Tibial nerve (tissue), 4 donors: ENCODE measurements around the gene ZBTB20. TPM values are rescaled to one million over a fixed set of nuclear protein-coding genes. Genes with fewer than 3 reads are reported as not detected.
A peak's percentile ranks its signal among the peaks of the same experiment; 100 is the strongest.

Source experiments
- DNase-seq, 2 donors: peaks; one replicate each; pipeline ENCODE4 v3.0.0-alpha.2; 2019; ENCODE audit warnings: low spot score in 2 of 2
- H3K27ac ChIP-seq, 4 donors: fragments of 200-600 bp; sonication (generic) in 3 of 4; one replicate each; pipeline ENCODE4 v1.5.1; 2017 to 2019; ENCODE audit warnings: mild to moderate bottlenecking in 1 of 4
- H3K27me3 ChIP-seq, 2 donors: fragments of 200-600 bp; sonication (generic) in 1 of 2; one replicate each; pipeline versions ENCODE4 v1.5.1 to v1.6.0; 2017 to 2019
- H3K36me3 ChIP-seq, 3 donors: fragments of 200-600 bp; sonication (generic); one replicate each; pipeline ENCODE4 v1.5.1; 2018 to 2019
- H3K4me1 ChIP-seq, 4 donors: fragments of 200-600 bp; sonication (generic) in 3 of 4; one replicate each; pipeline ENCODE4 v1.5.1; 2017 to 2019
- H3K4me3 ChIP-seq, 4 donors: fragments of 200-600 bp; sonication (generic) in 3 of 4; one replicate each; pipeline ENCODE4 v1.5.1; 2017 to 2019; ENCODE audit warnings: mild to moderate bottlenecking in 1 of 4, moderate library complexity in 1 of 4
- H3K9me3 ChIP-seq, 4 donors: fragments of 200-600 bp; sonication (generic) in 3 of 4; one replicate each; pipeline ENCODE4 v1.5.1; 2017 to 2019
- EP300 ChIP-seq, 2 donors: sonication (generic); formaldehyde crosslinking; IDR thresholded peaks; one replicate each; pipeline ENCODE4 v1.6.1; 2017; ENCODE audit warnings: antibody characterized with exemption in 2 of 2, mild to moderate bottlenecking in 1 of 2
- POLR2A ChIP-seq, 2 donors: fragments of 450-650 bp; IDR thresholded peaks; one replicate each; pipeline ENCODE4 v1.6.1; 2017; ENCODE audit warnings: antibody characterized with exemption in 2 of 2, mild to moderate bottlenecking in 2 of 2, moderate library complexity in 2 of 2
- WGBS, 2 donors: methylation state at CpG; one replicate each; pipeline ENCODE4 v1.1.5; 2018; 5-methylcytosine and 5-hydroxymethylcytosine counted together
- total RNA-seq, 4 donors: library from RNA; depleted of rRNA; stranded (reverse); fragments of >200 nt; gene quantifications; one replicate each; pipeline ENCODE4 v1.1.0, GENCODE V29; 2016
- TF ChIP-seq, protein P1 (sequence below), 5 experiments: fragments of 200-600 bp in 3 of 5; fragments of 450-650 bp in 2 of 5; sonication (generic) in 3 of 5; IDR thresholded peaks; one replicate each; pipeline ENCODE4 v1.5.1; 2016 to 2019; ENCODE audit warnings: antibody characterized with exemption in 5 of 5, mild to moderate bottlenecking in 3 of 5, moderate library complexity in 2 of 5

The ZBTB20 gene
- total RNA-seq, 4 donors from 2014 or later = 63.3 to 127 (median 102) TPM

DNA sequence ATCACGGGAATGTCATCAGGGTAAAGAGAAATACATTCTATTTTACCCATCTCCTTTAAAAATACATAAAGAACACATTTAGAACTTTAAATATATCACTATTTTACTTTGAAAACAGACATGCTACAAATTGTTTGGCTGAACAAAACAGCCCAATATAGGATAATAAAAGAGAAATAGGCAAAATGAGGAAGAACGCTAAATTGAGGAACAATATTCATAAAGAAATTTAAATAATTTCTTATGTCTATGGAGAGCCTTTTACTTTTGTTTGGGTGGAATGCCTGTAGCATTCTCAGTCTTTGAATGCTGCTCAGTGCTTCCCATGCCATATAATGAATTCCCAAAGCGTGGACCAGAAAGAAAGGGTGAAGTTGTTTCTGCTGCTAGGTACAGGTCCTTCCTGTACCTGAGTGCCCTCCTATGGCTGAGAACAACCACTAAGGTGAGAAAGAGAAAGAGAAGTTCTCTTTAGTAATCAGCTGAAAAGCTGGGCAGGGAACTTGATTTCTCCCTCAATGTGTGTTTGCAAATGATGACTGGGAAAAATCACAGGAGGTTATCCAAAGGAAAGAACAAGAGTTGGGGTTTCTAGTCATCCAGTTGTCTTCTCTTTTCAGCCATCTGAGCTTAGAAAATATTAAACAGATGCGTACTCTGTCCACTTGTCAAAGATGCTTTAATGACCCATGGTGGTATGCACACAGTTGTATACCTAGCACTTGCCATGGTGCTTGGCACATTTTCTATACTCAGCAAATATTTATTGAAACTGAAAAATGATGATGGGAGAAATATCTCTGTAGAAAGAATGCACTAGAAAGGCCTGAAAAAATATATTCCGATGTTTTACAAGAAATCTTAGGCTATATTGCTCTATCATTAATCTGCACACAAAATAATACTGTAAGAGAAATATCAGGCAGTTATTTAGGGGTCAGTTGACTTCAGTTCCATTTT lies 448.7 kb downstream of the ZBTB20 start:
- Histone ChIP-seq H3K4me3 (no peak overlapping the region), H3K27ac (no peak overlapping the region), H3K4me1 (peaks cover 0 to 24% (median 3%) of the 10 kb centered on the region in 4 donors), H3K36me3 (no peaks in the 10 kb centered on the region), H3K9me3 (no peaks in the 10 kb centered on the region), H3K27me3 (no peaks in the 10 kb centered on the region)
- no peak for DNase-seq
- WGBS, 2 donors = 70 to 86% methylated on average over 5 of the region's 5 CpGs
- TF ChIP-seq POLR2A (IDR thresholded peaks at IDR 0.05) = no peak
- TF ChIP-seq EP300 (IDR thresholded peaks at IDR 0.05) = no peak
- TF ChIP-seq, protein P1, sequence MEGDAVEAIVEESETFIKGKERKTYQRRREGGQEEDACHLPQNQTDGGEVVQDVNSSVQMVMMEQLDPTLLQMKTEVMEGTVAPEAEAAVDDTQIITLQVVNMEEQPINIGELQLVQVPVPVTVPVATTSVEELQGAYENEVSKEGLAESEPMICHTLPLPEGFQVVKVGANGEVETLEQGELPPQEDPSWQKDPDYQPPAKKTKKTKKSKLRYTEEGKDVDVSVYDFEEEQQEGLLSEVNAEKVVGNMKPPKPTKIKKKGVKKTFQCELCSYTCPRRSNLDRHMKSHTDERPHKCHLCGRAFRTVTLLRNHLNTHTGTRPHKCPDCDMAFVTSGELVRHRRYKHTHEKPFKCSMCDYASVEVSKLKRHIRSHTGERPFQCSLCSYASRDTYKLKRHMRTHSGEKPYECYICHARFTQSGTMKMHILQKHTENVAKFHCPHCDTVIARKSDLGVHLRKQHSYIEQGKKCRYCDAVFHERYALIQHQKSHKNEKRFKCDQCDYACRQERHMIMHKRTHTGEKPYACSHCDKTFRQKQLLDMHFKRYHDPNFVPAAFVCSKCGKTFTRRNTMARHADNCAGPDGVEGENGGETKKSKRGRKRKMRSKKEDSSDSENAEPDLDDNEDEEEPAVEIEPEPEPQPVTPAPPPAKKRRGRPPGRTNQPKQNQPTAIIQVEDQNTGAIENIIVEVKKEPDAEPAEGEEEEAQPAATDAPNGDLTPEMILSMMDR (IDR thresholded peaks at IDR 0.05) = no peak

DNA sequence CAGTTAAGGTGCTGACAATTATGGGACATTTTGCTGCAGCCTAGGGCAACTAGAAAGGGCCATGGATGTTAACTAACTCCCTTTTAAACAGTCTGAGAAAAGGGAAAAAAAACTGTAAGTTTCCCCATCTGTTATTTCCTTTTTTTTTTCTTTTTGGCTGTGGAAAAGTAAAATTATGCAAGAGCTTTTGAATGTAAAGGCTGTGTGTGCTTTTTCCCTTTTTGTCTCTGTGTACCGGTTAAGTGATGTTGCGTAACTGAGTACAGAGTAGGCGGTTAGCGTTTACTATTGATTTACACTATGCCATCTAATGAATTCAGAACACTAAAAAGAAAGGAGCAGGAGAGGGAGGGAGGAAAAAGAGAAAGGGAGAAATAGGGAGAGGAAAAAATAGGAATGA lies 449.7 kb downstream of the ZBTB20 start:
- Histone ChIP-seq H3K4me1 (peaks cover 0 to 22% (median 3%) of the 10 kb centered on the region in 4 donors), H3K27me3 (no peaks in the 10 kb centered on the region), H3K9me3 (no peaks in the 10 kb centered on the region), H3K36me3 (peaks cover 0 to 5% (median 0%) of the 10 kb centered on the region in 3 donors), H3K4me3 (no peak overlapping the region), H3K27ac (no peak overlapping the region)
- peak in 1 of 2 donors; percentile 65 for TF ChIP-seq EP300 (IDR thresholded peaks at IDR 0.05)
- TF ChIP-seq, protein P1 (IDR thresholded peaks at IDR 0.05) = no peak
- no peak for DNase-seq
- WGBS, 2 donors = 40 to 54% methylated on average over 4 of the region's 4 CpGs

DNA sequence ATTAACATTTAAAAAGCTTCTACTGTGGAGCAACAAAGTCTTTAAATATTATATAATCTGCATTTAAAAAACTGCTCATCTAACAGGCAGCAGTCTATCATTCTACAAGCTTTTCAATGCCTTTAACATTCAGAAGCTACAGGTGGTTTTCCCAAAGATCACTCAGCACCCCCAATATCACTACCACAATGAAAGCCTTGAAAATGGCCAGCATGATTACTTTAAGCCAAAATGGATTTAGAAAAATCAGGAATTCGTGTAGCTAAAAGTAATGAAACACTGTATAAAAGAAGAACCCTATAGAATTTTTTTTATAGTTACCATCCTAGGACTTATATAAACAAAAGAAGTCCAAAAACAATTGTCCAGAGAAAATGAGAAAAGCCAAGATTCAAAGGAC lies 452.8 kb downstream of the ZBTB20 start:
- no peaks in the 10 kb centered on the region for H3K27me3 ChIP-seq
- H3K4me1 ChIP-seq = peaks cover 0 to 27% (median 3%) of the 10 kb centered on the region in 4 donors
- H3K4me3 ChIP-seq = no peak overlapping the region
- TF ChIP-seq, protein P1 (IDR thresholded peaks at IDR 0.05) = no peak
- TF ChIP-seq POLR2A (IDR thresholded peaks at IDR 0.05) = no peak
- no peak for TF ChIP-seq EP300 (IDR thresholded peaks at IDR 0.05)
- H3K27ac ChIP-seq = no peak overlapping the region
- H3K36me3 ChIP-seq = peaks cover 0 to 5% (median 0%) of the 10 kb centered on the region in 3 donors
- DNase-seq = no peak
- no peaks in the 10 kb centered on the region for H3K9me3 ChIP-seq
- WGBS, 2 donors = 95 to 97% methylated on average over 1 of the region's 1 CpG

DNA sequence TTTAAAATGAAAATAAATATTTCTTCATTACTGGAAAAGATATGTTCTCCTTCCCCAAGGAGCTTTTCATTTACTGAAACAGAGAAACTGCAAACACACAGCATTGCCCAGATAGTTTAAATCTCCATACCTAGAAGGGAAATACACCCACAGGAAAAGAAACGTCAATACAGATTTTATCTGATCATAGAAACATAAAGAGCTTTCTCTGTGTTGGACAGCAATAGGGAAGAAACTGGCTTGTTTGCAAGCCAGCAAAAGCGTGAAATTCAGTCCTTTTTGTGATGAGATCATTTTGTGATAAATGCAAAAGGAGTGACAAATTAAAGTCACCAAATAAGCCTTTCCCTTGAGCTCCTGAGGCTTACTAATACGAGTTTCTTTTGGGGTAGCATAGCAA lies 455.2 kb downstream of the ZBTB20 start:
- no peak overlapping the region for H3K27ac ChIP-seq
- no peaks in the 10 kb centered on the region for H3K9me3 ChIP-seq
- DNase-seq = no peak
- TF ChIP-seq EP300 (IDR thresholded peaks at IDR 0.05) (no peak), POLR2A (IDR thresholded peaks at IDR 0.05) (no peak)
- TF ChIP-seq, protein P1 (IDR thresholded peaks at IDR 0.05) = no peak
- no peak overlapping the region for H3K4me3 ChIP-seq
- peaks cover 0 to 27% (median 3%) of the 10 kb centered on the region in 4 donors for H3K4me1 ChIP-seq
- no peaks in the 10 kb centered on the region for H3K27me3 ChIP-seq
- H3K36me3 ChIP-seq = peaks cover 0 to 5% (median 0%) of the 10 kb centered on the region in 3 donors
- 53 to 63% methylated on average over 3 of the region's 3 CpGs for WGBS, 2 donors

DNA sequence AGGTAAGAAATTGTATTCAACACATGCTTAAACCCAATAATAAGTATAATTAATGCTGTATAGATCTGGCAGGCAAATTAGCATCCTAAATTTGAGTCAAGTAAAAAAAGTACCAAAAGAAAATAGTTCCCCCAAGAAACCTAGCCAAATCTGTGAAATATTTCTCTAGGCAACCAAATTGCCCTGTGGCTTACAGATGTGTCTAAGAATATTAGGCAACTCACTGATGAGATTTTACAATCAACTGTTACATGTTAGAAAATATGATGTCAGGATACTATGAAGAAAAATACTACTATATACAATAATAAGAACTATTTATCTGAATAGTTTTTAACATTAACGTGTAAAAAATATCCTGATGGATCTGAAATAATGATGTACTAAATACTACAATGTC lies 456.2 kb downstream of the ZBTB20 start:
- Histone ChIP-seq H3K27me3 (no peaks in the 10 kb centered on the region), H3K4me1 (peaks cover 0 to 28% (median 0%) of the 10 kb centered on the region in 4 donors), H3K27ac (no peak overlapping the region), H3K9me3 (no peaks in the 10 kb centered on the region), H3K4me3 (no peak overlapping the region), H3K36me3 (peaks cover 0 to 5% (median 0%) of the 10 kb centered on the region in 3 donors)
- TF ChIP-seq EP300 (IDR thresholded peaks at IDR 0.05) = no peak
- TF ChIP-seq POLR2A (IDR thresholded peaks at IDR 0.05) = no peak
- TF ChIP-seq, protein P1 (IDR thresholded peaks at IDR 0.05) = no peak
- no peak for DNase-seq
- WGBS, 2 donors = 95% methylated on average over 1 of the region's 1 CpG
